ENCODE results near the gene CDHR2. TPM values are rescaled to one million over a fixed set of nuclear protein-coding genes. Genes with fewer than 3 reads are reported as not detected.
"Not testable (repeated sequence)": the region's sequence is repeated elsewhere in the genome, so short reads cannot be mapped to it uniquely, and the experiment has no call there.

The CDHR2 gene
- total RNA-seq, 2 donors from 2014 or later: 0.37 to 0.89 TPM

GRCh38 chr5:176589039-176589769 lies 40.1 kb downstream of the CDHR2 start:
- H3K36me3 Mint-ChIP-seq (ENCODE audit: low read depth): no peaks in the 10 kb centered on the region
- no peak overlapping the region for H3K4me3 ChIP-seq (ENCODE audit: low read length)
- peaks cover 24% of the 10 kb centered on the region for H3K9me3 Mint-ChIP-seq
- WGBS, 2 experiments (ENCODE audit: insufficient coverage in 1 of 2, insufficient read length in 1 of 2): 92 to 96% methylated on average over 23 to 31 of the region's 31 CpGs
- H3K27me3 ChIP-seq (ENCODE audit: control insufficient read depth, insufficient read depth, low read length, poor library complexity, severe bottlenecking): no peaks in the 10 kb centered on the region
- H3K27ac Mint-ChIP-seq: no peak overlapping the region
- H3K4me3 Mint-ChIP-seq: no peak overlapping the region
- no peak for DNase-seq
- H3K27me3 Mint-ChIP-seq (ENCODE audit: insufficient read depth): peaks cover 18% of the 10 kb centered on the region
- no peaks in the 10 kb centered on the region for H3K36me3 ChIP-seq (ENCODE audit: control insufficient read depth, insufficient read depth, low read length)
- no peak for TF ChIP-seq CTCF (conservative IDR thresholded peaks at IDR 0.05)
- peaks cover 12% of the 10 kb centered on the region for H3K9me3 ChIP-seq (ENCODE audit: control insufficient read depth, low read length)
- no peaks in the 10 kb centered on the region for H3K4me1 ChIP-seq (ENCODE audit: control insufficient read depth, insufficient read depth, low read length)
- no peaks in the 10 kb centered on the region for H3K4me1 Mint-ChIP-seq
- no peak overlapping the region for H3K27ac ChIP-seq (ENCODE audit: low read depth, low read length)
- H3K9ac ChIP-seq (ENCODE audit: extremely low read depth, low read length, poor library complexity, severe bottlenecking): no peak overlapping the region

GRCh38 chr5:176590035-176590717 lies 41.0 kb downstream of the CDHR2 start:
- Histone ChIP-seq H3K9me3 (ENCODE audit: control insufficient read depth, low read length) (peaks cover 6% of the 10 kb centered on the region), H3K9ac (ENCODE audit: extremely low read depth, low read length, poor library complexity, severe bottlenecking) (no peak overlapping the region), H3K36me3 (ENCODE audit: control insufficient read depth, insufficient read depth, low read length) (no peaks in the 10 kb centered on the region), H3K4me1 (ENCODE audit: control insufficient read depth, insufficient read depth, low read length) (no peaks in the 10 kb centered on the region), H3K27ac (ENCODE audit: low read depth, low read length) (no peak overlapping the region), H3K4me3 (ENCODE audit: low read length) (no peak overlapping the region), H3K27me3 (ENCODE audit: control insufficient read depth, insufficient read depth, low read length, poor library complexity, severe bottlenecking) (no peaks in the 10 kb centered on the region)
- Mint-ChIP-seq H3K36me3 (ENCODE audit: low read depth) (no peaks in the 10 kb centered on the region), H3K27me3 (ENCODE audit: insufficient read depth) (peaks cover 27% of the 10 kb centered on the region), H3K27ac (no peak overlapping the region), H3K4me1 (no peaks in the 10 kb centered on the region), H3K9me3 (peaks cover 17% of the 10 kb centered on the region), H3K4me3 (no peak overlapping the region)
- WGBS, 2 experiments (ENCODE audit: insufficient coverage in 1 of 2, insufficient read length in 1 of 2): 88 to 89% methylated on average over 7 to 16 of the region's 17 CpGs
- no peak for DNase-seq
- no peak for TF ChIP-seq CTCF (conservative IDR thresholded peaks at IDR 0.05)

- H3K9me3 ChIP-seq (ENCODE audit: control insufficient read depth, low read length); H3K9ac ChIP-seq (ENCODE audit: extremely low read depth, low read length, poor library complexity, severe bottlenecking); H3K4me1 Mint-ChIP-seq; H3K4me1 ChIP-seq (ENCODE audit: control insufficient read depth, insufficient read depth, low read length); H3K27me3 ChIP-seq (ENCODE audit: control insufficient read depth, insufficient read depth, low read length, poor library complexity, severe bottlenecking); H3K27ac Mint-ChIP-seq; H3K36me3 ChIP-seq (ENCODE audit: control insufficient read depth, insufficient read depth, low read length); H3K4me3 ChIP-seq (ENCODE audit: low read length); H3K9me3 Mint-ChIP-seq; H3K36me3 Mint-ChIP-seq (ENCODE audit: low read depth); H3K27ac ChIP-seq (ENCODE audit: low read depth, low read length); H3K4me3 Mint-ChIP-seq; DNase-seq: not testable (repeated sequence)
- 51% methylated on average over 2 of the region's 2 CpGs; no CpG with 5 or more reads in 1 of the 2 experiments for WGBS, 2 experiments (ENCODE audit: insufficient coverage in 1 of 2, insufficient read length in 1 of 2)
- H3K27me3 Mint-ChIP-seq (ENCODE audit: insufficient read depth): peaks cover 39% of the 10 kb centered on the region
Measured at GRCh38 chr5:176591667-176592066, 42.5 kb downstream of the CDHR2 start.

All from endodermal cell (in vitro differentiated cells).